ENCODE measurements around the gene TPCN2.

DNA sequence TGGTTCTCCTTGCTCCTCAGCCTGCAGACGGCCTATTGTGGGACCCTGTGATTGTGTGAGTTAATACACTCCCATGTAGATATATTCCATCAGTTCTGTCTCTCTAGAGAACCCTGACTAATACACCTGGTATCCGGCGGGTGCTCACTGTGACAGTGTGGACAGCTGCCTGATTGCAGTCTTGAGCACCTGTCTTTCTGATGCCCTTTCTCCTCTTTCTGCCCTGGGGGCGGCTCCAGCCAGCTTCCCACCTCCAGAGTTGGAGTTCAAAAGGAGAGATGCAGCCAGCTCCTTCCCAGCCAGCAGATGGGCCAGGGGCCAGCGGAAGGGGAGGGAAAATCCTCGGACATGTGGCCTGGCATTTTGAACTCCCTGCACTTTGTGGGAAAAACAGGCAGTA, 122.0 kb downstream of the TPCN2 start:
- TF ChIP-seq, protein P1, sequence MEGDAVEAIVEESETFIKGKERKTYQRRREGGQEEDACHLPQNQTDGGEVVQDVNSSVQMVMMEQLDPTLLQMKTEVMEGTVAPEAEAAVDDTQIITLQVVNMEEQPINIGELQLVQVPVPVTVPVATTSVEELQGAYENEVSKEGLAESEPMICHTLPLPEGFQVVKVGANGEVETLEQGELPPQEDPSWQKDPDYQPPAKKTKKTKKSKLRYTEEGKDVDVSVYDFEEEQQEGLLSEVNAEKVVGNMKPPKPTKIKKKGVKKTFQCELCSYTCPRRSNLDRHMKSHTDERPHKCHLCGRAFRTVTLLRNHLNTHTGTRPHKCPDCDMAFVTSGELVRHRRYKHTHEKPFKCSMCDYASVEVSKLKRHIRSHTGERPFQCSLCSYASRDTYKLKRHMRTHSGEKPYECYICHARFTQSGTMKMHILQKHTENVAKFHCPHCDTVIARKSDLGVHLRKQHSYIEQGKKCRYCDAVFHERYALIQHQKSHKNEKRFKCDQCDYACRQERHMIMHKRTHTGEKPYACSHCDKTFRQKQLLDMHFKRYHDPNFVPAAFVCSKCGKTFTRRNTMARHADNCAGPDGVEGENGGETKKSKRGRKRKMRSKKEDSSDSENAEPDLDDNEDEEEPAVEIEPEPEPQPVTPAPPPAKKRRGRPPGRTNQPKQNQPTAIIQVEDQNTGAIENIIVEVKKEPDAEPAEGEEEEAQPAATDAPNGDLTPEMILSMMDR (IDR thresholded peaks at IDR 0.05; ENCODE audit: low read depth, low read length) = no peak
- TF ChIP-seq, protein P2, sequence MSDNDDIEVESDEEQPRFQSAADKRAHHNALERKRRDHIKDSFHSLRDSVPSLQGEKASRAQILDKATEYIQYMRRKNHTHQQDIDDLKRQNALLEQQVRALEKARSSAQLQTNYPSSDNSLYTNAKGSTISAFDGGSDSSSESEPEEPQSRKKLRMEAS (IDR thresholded peaks at IDR 0.05; ENCODE audit: low read depth, low read length) = no peak
